OCI-LY7 (cell line): Measurements from ENCODE around the gene CDK6.

Experiments used
- CTCF ChIP-seq: fragments of 200-600 bp; sonication (generic); conservative IDR thresholded peaks from 2 replicates; pipeline ENCODE4 v1.5.1; 2014; ENCODE audit warnings: mild to moderate bottlenecking, antibody characterized with exemption, low read length, moderate library complexity, mixed read lengths
- EZH2phosphoT487 ChIP-seq: fragments of 200-600 bp; sonication (generic); IDR thresholded peaks from 2 replicates; pipeline ENCODE4 v1.6.1; 2018; ENCODE audit warnings: low read depth, borderline replicate concordance, mild to moderate bottlenecking, mixed run types, antibody characterized with exemption, low read length, moderate library complexity, mixed read lengths

- no peak for TF ChIP-seq EZH2phosphoT487
- TF ChIP-seq CTCF = peak; percentile 81
Observed at GRCh38 chr7:92609921-92610518, 226.4 kb downstream of the CDK6 start.
